HG03575 (cell line): Measurements from ENCODE around the gene PPP2R3A.

Experiments
- ATAC-seq: cut with Tn5 transposase; IDR thresholded peaks from one replicate; pipeline ENCODE4 v1.9.1; 2021; ENCODE audit not compliant: unreplicated experiment, insufficient number of reproducible peaks, low FRiP score; ENCODE audit errors: extremely low read depth

The PPP2R3A gene

GRCh38 chr3:136008732-136009470, 43.4 kb downstream of the PPP2R3A start:
- ATAC-seq = no peak

- no peak for ATAC-seq
Measured at GRCh38 chr3:136018876-136019275, 53.3 kb downstream of the PPP2R3A start.

- ATAC-seq = no peak
Measured at GRCh38 chr3:136021803-136022202, 56.3 kb downstream of the PPP2R3A start.

- ATAC-seq = no peak
Measured at GRCh38 chr3:136022529-136023263, 57.2 kb downstream of the PPP2R3A start.

GRCh38 chr3:136023264-136023978, 57.9 kb downstream of the PPP2R3A start:
- no peak for ATAC-seq

GRCh38 chr3:136036306-136036705, 70.8 kb downstream of the PPP2R3A start:
- no peak for ATAC-seq

- no peak for ATAC-seq
Measured at GRCh38 chr3:136038668-136039067, 73.1 kb downstream of the PPP2R3A start.

GRCh38 chr3:136042608-136043221, 77.2 kb downstream of the PPP2R3A start:
- ATAC-seq = no peak

- ATAC-seq = no peak
Measured at GRCh38 chr3:136044980-136045745, 79.6 kb downstream of the PPP2R3A start.

GRCh38 chr3:136048068-136048467, 82.5 kb downstream of the PPP2R3A start:
- no peak for ATAC-seq

GRCh38 chr3:136050250-136050649, 84.7 kb downstream of the PPP2R3A start:
- no peak for ATAC-seq

- no peak for ATAC-seq
Measured at GRCh38 chr3:136055491-136055890, 90.0 kb downstream of the PPP2R3A start.

- ATAC-seq = no peak
Measured at GRCh38 chr3:136067211-136067610, 101.7 kb downstream of the PPP2R3A start.

GRCh38 chr3:136068708-136069107, 103.2 kb downstream of the PPP2R3A start:
- no peak for ATAC-seq

- no peak for ATAC-seq
Measured at GRCh38 chr3:136069933-136070332, 104.4 kb downstream of the PPP2R3A start.

GRCh38 chr3:136070334-136070733, 104.8 kb downstream of the PPP2R3A start:
- ATAC-seq = no peak

GRCh38 chr3:136070953-136071949, 105.7 kb downstream of the PPP2R3A start:
- ATAC-seq = no peak
